Prostate gland (tissue), 2 donors: ENCODE results near the gene MON1B. TPM values are rescaled to one million over a fixed set of nuclear protein-coding genes. Genes with fewer than 3 reads are reported as not detected.
A peak's percentile ranks its signal among the peaks of the same experiment; 100 is the strongest.

Source experiments
- DNase-seq: peaks from one replicate; pipeline ENCODE4 v3.0.0-alpha.2; 2019; ENCODE audit warnings: low spot score
- H3K27ac ChIP-seq, 2 donors: fragments of 200-600 bp; sonication (generic); 2 replicates each; pipeline ENCODE4 v1.5.1; 2017 to 2019
- H3K27me3 ChIP-seq: fragments of 200-600 bp; sonication (generic); replicated peaks from 2 replicates; pipeline ENCODE4 v1.5.1; 2019; ENCODE audit not compliant: insufficient read depth
- H3K36me3 ChIP-seq, 2 donors: fragments of 200-600 bp; sonication (generic); 1 replicate in 1 of 2; 2 replicates in 1 of 2; pipeline versions ENCODE4 v1.5.1 to v1.8.1; 2017 to 2019
- H3K4me1 ChIP-seq: fragments of 200-600 bp; sonication (generic); replicated peaks from 2 replicates; pipeline ENCODE4 v1.5.1; 2019
- H3K4me3 ChIP-seq, 2 donors: fragments of 200-600 bp; sonication (generic); 2 replicates each; pipeline ENCODE4 v1.5.1; 2017 to 2019
- H3K9me3 ChIP-seq: fragments of 200-600 bp; sonication (generic); 2 replicates; pipeline ENCODE4 v1.5.1; 2017
- CTCF ChIP-seq, 4 experiments: fragments of 200-600 bp in 2 of 4; fragments of 450-650 bp in 2 of 4; sonication (generic) in 2 of 4; IDR thresholded peaks; 1 replicate in 3 of 4; 2 replicates in 1 of 4; pipeline ENCODE4 v1.5.1; 2016 to 2019; ENCODE audit warnings: antibody characterized with exemption in 4 of 4, mild to moderate bottlenecking in 2 of 4, moderate library complexity in 2 of 4
- POLR2A ChIP-seq: fragments of 450-650 bp; IDR thresholded peaks from one replicate; pipeline ENCODE4 v1.6.1; 2016; ENCODE audit warnings: antibody characterized with exemption, mild to moderate bottlenecking
- POLR2AphosphoS5 ChIP-seq: sonication (generic); formaldehyde crosslinking; IDR thresholded peaks from one replicate; pipeline ENCODE4 v1.6.1; 2017; ENCODE audit warnings: antibody characterized with exemption
- WGBS: methylation state at CpG from one replicate; pipeline ENCODE4 v1.1.5; 2018; 5-methylcytosine and 5-hydroxymethylcytosine counted together
- intact Hi-C: fragments of 100-400 bp; cut with DNase I; formaldehyde crosslinking; loops from one replicate; pipeline ENCODE4 v1.14.2; 2022
- total RNA-seq, 2 donors: library from RNA; depleted of rRNA; stranded (reverse); fragments of >200 nt; gene quantifications; one replicate each; pipeline ENCODE4 v1.1.0, GENCODE V29; 2016

Gene MON1B
- total RNA-seq: 100 to 1,000 TPM in 1 of 2 donors, 10 to 100 TPM in 1; 53.9 to 116 TPM

DNA sequence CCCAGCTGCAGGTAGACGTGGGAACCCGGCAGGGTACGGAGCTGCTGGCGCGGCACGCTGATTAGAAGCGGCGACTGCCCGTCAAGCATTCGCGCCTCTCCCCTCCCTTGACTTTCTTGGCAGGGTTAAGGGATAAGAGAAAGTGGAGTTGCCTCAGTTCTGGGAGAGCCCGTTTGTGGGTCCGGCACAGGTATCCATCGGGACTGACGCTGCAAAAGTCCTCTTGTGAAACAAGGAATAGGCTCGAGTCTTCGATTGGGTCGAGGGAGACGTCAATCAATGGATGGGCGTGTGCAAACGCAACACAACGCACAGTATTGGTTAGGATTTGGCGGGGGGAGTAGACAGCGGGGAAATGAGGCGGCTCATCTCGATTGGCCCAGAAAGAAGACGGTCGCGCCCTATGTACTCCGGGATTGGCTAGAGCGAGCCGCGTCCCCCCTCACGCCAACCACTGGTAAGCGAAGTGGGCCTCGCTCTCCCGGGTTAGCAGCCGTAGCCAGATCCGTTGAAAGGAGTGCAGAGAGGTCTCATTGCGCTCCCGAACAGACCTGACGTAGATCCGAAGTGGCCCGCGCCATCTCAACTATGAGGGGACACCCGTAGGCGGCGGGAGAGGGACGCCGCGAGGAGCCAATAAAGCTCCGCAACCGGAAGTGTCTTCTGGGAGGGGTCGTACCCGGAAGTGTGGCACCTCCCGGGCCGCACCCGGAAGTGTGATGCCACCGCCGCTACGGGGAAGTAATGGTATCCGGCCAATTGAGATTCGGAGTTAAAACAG is at the start of gene MON1B:
MON1B (plus strand) TSS at position 713 of the 781 bp plus-strand sequence. CDS start 296 bp downstream, outside the sequence.
- TF ChIP-seq POLR2AphosphoS5 (peak; percentile 97), CTCF (IDR thresholded peaks at IDR 0.05) (peak in 1 of 4 experiments; percentile 31), POLR2A (peak; percentile 91)
- Histone ChIP-seq H3K36me3 (no peaks in the 10 kb centered on the region), H3K4me3 (peak within 1 kb of the TSS; percentile 67 to 77), H3K9me3 (no peaks in the 10 kb centered on the region), H3K27me3 (no peaks in the 10 kb centered on the region), H3K27ac (peak within 1 kb of the TSS; percentile 93 to 94), H3K4me1 (no peaks in the 10 kb centered on the region)
- intact Hi-C loops: no loop called here
- under 1% methylated on average over 57 of the region's 63 CpGs for WGBS
- DNase-seq: peak; percentile 98

- Histone ChIP-seq H3K27ac (no peak overlapping the region), H3K4me1 (no peaks in the 10 kb centered on the region), H3K9me3 (no peaks in the 10 kb centered on the region), H3K27me3 (no peaks in the 10 kb centered on the region), H3K36me3 (no peaks in the 10 kb centered on the region), H3K4me3 (no peak overlapping the region)
- no peak for TF ChIP-seq POLR2A
- no peak for TF ChIP-seq POLR2AphosphoS5
- TF ChIP-seq CTCF (IDR thresholded peaks at IDR 0.05): no peak
- no peak for DNase-seq
- intact Hi-C loops: no loop called here
These were observed 47.6 kb upstream of the MON1B start for GRCh38 chr16:77143364-77143763.

DNA sequence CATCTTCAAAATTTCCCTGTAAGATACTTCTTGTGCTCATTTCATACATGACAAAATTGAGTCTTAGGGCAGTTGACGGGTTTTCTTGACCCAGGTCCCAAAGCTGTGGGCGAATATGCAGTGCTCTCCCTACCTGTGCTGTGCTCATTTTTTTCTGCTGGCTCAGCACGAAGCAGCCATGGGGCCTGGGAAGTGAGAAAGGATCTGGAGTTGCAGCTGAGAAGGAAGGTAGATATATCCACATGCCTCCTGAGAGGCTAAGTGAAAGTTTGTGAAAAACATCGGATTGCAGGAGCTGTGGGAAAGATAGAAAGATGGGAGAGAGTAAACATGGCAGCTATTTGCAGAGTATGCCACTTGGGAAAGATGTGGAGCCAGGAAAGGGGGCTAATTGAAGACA is 42.9 kb upstream of the MON1B start:
- Histone ChIP-seq H3K27me3 (no peaks in the 10 kb centered on the region), H3K4me1 (no peaks in the 10 kb centered on the region), H3K9me3 (no peaks in the 10 kb centered on the region), H3K36me3 (no peaks in the 10 kb centered on the region), H3K4me3 (no peak overlapping the region), H3K27ac (no peak overlapping the region)
- 71% methylated on average over 4 of the region's 4 CpGs for WGBS
- intact Hi-C loops: no loop called here
- TF ChIP-seq POLR2A: no peak
- TF ChIP-seq POLR2AphosphoS5: no peak
- no peak for TF ChIP-seq CTCF (IDR thresholded peaks at IDR 0.05)
- DNase-seq: no peak

DNA sequence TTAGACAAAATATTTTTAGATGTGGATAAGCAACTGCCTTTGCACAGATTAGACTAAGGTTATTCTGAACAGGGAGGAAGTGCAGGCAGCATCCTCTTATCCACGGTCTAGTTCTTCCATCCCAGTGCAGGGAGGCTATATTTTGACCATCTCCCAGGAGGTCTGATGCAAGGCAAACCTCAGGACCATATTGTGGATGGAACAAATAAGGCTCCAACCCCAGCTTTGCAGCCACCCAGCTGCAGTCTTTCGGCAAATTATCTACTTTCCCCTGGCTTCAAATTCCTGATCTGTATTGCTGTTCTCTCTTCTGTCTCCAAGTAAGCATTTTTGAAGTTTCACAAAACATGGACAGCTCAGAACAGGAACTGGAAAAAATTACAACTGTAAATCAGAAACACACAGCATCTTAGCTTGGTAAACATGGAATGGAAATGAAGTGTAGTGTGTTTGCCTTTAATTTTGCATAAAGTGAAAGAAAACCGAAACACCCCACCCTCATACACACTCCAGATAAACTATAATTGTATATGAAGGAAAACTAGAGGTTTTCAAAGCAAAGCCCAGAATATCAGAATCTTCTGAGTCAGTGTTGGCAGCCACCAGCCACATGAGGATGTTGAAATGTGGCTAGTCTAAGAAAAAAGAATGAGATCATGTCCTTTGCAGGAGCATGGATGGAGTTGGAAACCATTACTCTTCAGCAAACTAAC is 33.5 kb upstream of the MON1B start:
- TF ChIP-seq CTCF (IDR thresholded peaks at IDR 0.05) (no peak), POLR2A (no peak), POLR2AphosphoS5 (no peak)
- Histone ChIP-seq H3K27me3 (no peaks in the 10 kb centered on the region), H3K9me3 (no peaks in the 10 kb centered on the region), H3K4me1 (no peaks in the 10 kb centered on the region), H3K27ac (no peak overlapping the region), H3K36me3 (no peaks in the 10 kb centered on the region), H3K4me3 (no peak overlapping the region)
- intact Hi-C loops: no loop called here
- WGBS: 43% methylated on average over 3 of the region's 3 CpGs
- DNase-seq: no peak
